ENCODE results near the gene CNTN6.

The CNTN6 gene

GRCh38 chr3:1214933-1215332 lies 122.1 kb downstream of the CNTN6 start:
- TF ChIP-seq POLR2AphosphoS5 (IDR thresholded peaks at IDR 0.05; ENCODE audit: low read depth, low read length) (no peak), SIN3A (IDR thresholded peaks at IDR 0.05; ENCODE audit: borderline replicate concordance, insufficient read depth, low read length) (no peak), TAF1 (IDR thresholded peaks at IDR 0.05; ENCODE audit: borderline replicate concordance, insufficient read depth, low read length) (no peak), FOXP2 (optimal IDR thresholded peaks at IDR 0.05; ENCODE audit: borderline replicate concordance, extremely low read depth, extremely low read length, insufficient read depth) (no peak)
- TF ChIP-seq, protein P1, sequence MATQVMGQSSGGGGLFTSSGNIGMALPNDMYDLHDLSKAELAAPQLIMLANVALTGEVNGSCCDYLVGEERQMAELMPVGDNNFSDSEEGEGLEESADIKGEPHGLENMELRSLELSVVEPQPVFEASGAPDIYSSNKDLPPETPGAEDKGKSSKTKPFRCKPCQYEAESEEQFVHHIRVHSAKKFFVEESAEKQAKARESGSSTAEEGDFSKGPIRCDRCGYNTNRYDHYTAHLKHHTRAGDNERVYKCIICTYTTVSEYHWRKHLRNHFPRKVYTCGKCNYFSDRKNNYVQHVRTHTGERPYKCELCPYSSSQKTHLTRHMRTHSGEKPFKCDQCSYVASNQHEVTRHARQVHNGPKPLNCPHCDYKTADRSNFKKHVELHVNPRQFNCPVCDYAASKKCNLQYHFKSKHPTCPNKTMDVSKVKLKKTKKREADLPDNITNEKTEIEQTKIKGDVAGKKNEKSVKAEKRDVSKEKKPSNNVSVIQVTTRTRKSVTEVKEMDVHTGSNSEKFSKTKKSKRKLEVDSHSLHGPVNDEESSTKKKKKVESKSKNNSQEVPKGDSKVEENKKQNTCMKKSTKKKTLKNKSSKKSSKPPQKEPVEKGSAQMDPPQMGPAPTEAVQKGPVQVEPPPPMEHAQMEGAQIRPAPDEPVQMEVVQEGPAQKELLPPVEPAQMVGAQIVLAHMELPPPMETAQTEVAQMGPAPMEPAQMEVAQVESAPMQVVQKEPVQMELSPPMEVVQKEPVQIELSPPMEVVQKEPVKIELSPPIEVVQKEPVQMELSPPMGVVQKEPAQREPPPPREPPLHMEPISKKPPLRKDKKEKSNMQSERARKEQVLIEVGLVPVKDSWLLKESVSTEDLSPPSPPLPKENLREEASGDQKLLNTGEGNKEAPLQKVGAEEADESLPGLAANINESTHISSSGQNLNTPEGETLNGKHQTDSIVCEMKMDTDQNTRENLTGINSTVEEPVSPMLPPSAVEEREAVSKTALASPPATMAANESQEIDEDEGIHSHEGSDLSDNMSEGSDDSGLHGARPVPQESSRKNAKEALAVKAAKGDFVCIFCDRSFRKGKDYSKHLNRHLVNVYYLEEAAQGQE (IDR thresholded peaks at IDR 0.05; ENCODE audit: insufficient read depth in 1 of 2, low read depth in 2 of 2, low read length in 2 of 2) = no peak

- TF ChIP-seq POLR2AphosphoS5 (IDR thresholded peaks at IDR 0.05; ENCODE audit: low read depth, low read length) (no peak), FOXP2 (optimal IDR thresholded peaks at IDR 0.05; ENCODE audit: borderline replicate concordance, extremely low read depth, extremely low read length, insufficient read depth) (no peak), SIN3A (IDR thresholded peaks at IDR 0.05; ENCODE audit: borderline replicate concordance, insufficient read depth, low read length) (no peak), TAF1 (IDR thresholded peaks at IDR 0.05; ENCODE audit: borderline replicate concordance, insufficient read depth, low read length) (no peak)
- TF ChIP-seq, protein P1 (IDR thresholded peaks at IDR 0.05; ENCODE audit: insufficient read depth in 1 of 2, low read depth in 2 of 2, low read length in 2 of 2) = no peak
These were observed 124.0 kb downstream of the CNTN6 start for GRCh38 chr3:1216856-1217255.

DNA sequence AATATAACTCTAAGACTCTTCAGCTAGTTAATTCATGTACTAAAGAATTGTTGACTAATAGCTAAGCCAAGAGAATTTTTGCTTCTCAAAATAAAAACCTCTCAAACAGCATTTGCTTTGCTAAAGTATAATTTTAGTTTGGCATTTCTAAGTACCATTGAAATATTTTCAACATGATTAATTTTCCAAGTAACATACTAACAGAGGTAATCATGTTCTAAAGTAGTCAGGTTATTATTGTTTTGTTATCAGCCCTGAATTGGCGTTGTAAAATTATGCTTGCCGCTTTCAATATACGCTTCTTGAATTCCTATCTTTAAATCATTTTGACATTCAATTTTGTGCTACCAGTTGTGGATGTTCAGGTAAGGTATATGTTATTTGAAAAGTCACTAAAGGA lies 134.3 kb downstream of the CNTN6 start:
- TF ChIP-seq TAF1 (IDR thresholded peaks at IDR 0.05; ENCODE audit: borderline replicate concordance, insufficient read depth, low read length) (no peak), POLR2AphosphoS5 (IDR thresholded peaks at IDR 0.05; ENCODE audit: low read depth, low read length) (no peak), FOXP2 (optimal IDR thresholded peaks at IDR 0.05; ENCODE audit: borderline replicate concordance, extremely low read depth, extremely low read length, insufficient read depth) (no peak), SIN3A (IDR thresholded peaks at IDR 0.05; ENCODE audit: borderline replicate concordance, insufficient read depth, low read length) (no peak)
- TF ChIP-seq, protein P1 (IDR thresholded peaks at IDR 0.05; ENCODE audit: insufficient read depth in 1 of 2, low read depth in 2 of 2, low read length in 2 of 2) = no peak

- TF ChIP-seq TAF1 (IDR thresholded peaks at IDR 0.05; ENCODE audit: borderline replicate concordance, insufficient read depth, low read length) = no peak
- TF ChIP-seq POLR2AphosphoS5 (IDR thresholded peaks at IDR 0.05; ENCODE audit: low read depth, low read length) = no peak
- TF ChIP-seq, protein P1 (IDR thresholded peaks at IDR 0.05; ENCODE audit: insufficient read depth in 1 of 2, low read depth in 2 of 2, low read length in 2 of 2) = no peak
- no peak for TF ChIP-seq FOXP2 (optimal IDR thresholded peaks at IDR 0.05; ENCODE audit: borderline replicate concordance, extremely low read depth, extremely low read length, insufficient read depth)
- TF ChIP-seq SIN3A (IDR thresholded peaks at IDR 0.05; ENCODE audit: borderline replicate concordance, insufficient read depth, low read length) = no peak
These were observed 135.5 kb downstream of the CNTN6 start for GRCh38 chr3:1228289-1228688.

DNA sequence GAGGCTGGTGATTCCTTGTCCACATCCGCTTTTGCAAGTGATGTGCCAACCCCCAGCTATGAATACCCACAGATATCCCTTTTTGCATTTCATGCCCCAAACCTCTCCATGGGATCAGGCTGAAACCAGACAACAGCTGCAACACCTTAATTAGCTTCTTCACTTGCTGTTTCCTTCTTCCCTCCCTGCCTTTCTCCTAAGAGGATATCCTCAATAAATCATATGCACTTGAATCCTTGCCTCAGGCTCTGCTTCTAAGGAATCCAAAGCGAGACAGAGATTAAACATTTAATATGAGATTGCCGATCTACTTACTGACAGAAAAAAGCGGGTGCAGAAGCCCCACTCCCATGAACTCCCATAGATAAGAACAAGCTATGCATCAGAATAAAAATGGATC lies 138.1 kb downstream of the CNTN6 start:
- TF ChIP-seq POLR2AphosphoS5 (IDR thresholded peaks at IDR 0.05; ENCODE audit: low read depth, low read length) (no peak), TAF1 (IDR thresholded peaks at IDR 0.05; ENCODE audit: borderline replicate concordance, insufficient read depth, low read length) (no peak)
- TF ChIP-seq, protein P1 (IDR thresholded peaks at IDR 0.05; ENCODE audit: insufficient read depth in 1 of 2, low read depth in 2 of 2, low read length in 2 of 2) = no peak
